HEK293 (cell line): Measurements from ENCODE around the gene UQCR11.

Experiments
- CTCF ChIA-PET: fragments of 350-600 bp; formaldehyde crosslinking; extraction: SDS; loops from one replicate; lab custom pipeline; 2021; ENCODE audit warnings: antibody characterized with exemption; lab: Yijun Ruan, JAX
- POLR2A ChIA-PET: fragments of 300-600 bp; formaldehyde crosslinking; extraction: SDS; loops from one replicate; lab custom pipeline; 2020; ENCODE audit warnings: antibody characterized with exemption, inconsistent platforms; lab: Yijun Ruan, JAX
- H3K27ac ChIP-seq: fragments of 200-500 bp; sonication (Bioruptor generic); 2 replicates; pipeline ENCODE4 v1.5.1; 2014; ENCODE audit warnings: low read depth, low read length, control low read depth, inconsistent platforms; ENCODE audit errors: extremely low read depth
- H3K36me3 ChIP-seq, 2 experiments: fragments of 200-500 bp in 1 of 2; sonication (Bioruptor generic) in 1 of 2; 1 replicate in 1 of 2; 2 replicates in 1 of 2; pipeline ENCODE4 v1.5.1; 2014 to 2017; ENCODE audit warnings: inconsistent platforms in 2 of 2, low read length in 2 of 2; ENCODE audit not compliant: control insufficient read depth in 2 of 2, insufficient read depth in 1 of 2
- H3K4me1 ChIP-seq: fragments of 200-500 bp; sonication (Bioruptor generic); 2 replicates; pipeline ENCODE4 v1.5.1; 2014; ENCODE audit warnings: mild to moderate bottlenecking, low read length, inconsistent platforms; ENCODE audit not compliant: control insufficient read depth, insufficient read depth
- H3K4me3 ChIP-seq: 2 replicates; pipeline ENCODE4 v1.5.1; 2011; ENCODE audit warnings: low read depth, mild to moderate bottlenecking, control low read depth, low read length, moderate library complexity
- H3K9me3 ChIP-seq: fragments of 200-500 bp; sonication (Bioruptor generic); 2 replicates; pipeline ENCODE4 v1.5.1; 2014; ENCODE audit warnings: low read depth, low read length, inconsistent platforms; ENCODE audit not compliant: control insufficient read depth, insufficient read depth
- GFI1B ChIP-seq: fragments of 450-650 bp; formaldehyde crosslinking; IDR thresholded peaks from 2 replicates; pipeline ENCODE4 v1.5.1; 2016; ENCODE audit warnings: missing biosample characterization, missing genetic modification characterization
- SP2 ChIP-seq: fragments of 450-650 bp; formaldehyde crosslinking; IDR thresholded peaks from 2 replicates; pipeline ENCODE4 v1.5.1; 2016; ENCODE audit warnings: missing biosample characterization, missing genetic modification characterization
- ZIC2 ChIP-seq: fragments of 450-650 bp; formaldehyde crosslinking; IDR thresholded peaks from 2 replicates; pipeline ENCODE4 v1.5.1; 2016; ENCODE audit warnings: missing biosample characterization, missing genetic modification characterization
- ZNF112 ChIP-seq: fragments of 450-650 bp; formaldehyde crosslinking; IDR thresholded peaks from 2 replicates; pipeline ENCODE4 v1.5.0; 2017; ENCODE audit warnings: missing biosample characterization, missing genetic modification characterization
- ZNF174 ChIP-seq: fragments of 450-650 bp; formaldehyde crosslinking; IDR thresholded peaks from 2 replicates; pipeline ENCODE4 v1.5.0; 2017; ENCODE audit warnings: missing biosample characterization, mild to moderate bottlenecking, missing genetic modification characterization
- ZNF2 ChIP-seq: fragments of 450-650 bp; formaldehyde crosslinking; IDR thresholded peaks from 2 replicates; pipeline ENCODE4 v1.5.1; 2016; ENCODE audit warnings: missing biosample characterization, missing genetic modification characterization
- ZNF248 ChIP-seq: fragments of 450-650 bp; formaldehyde crosslinking; IDR thresholded peaks from 2 replicates; pipeline ENCODE4 v1.5.1; 2017; ENCODE audit warnings: missing biosample characterization, missing genetic modification characterization
- ZNF302 ChIP-seq: fragments of 450-650 bp; formaldehyde crosslinking; IDR thresholded peaks from 2 replicates; pipeline ENCODE4 v1.5.1; 2016; ENCODE audit warnings: missing biosample characterization, missing genetic modification characterization, low read depth
- ZNF311 ChIP-seq: fragments of 450-650 bp; formaldehyde crosslinking; IDR thresholded peaks from 2 replicates; pipeline ENCODE4 v1.5.1; 2017; ENCODE audit warnings: missing biosample characterization, missing genetic modification characterization, borderline replicate concordance
- ZNF433 ChIP-seq: fragments of 450-650 bp; formaldehyde crosslinking; IDR thresholded peaks from 2 replicates; pipeline ENCODE4 v1.5.1; 2016; ENCODE audit warnings: missing biosample characterization, missing genetic modification characterization, low read depth
- ZNF521 ChIP-seq: fragments of 450-650 bp; formaldehyde crosslinking; IDR thresholded peaks from 2 replicates; pipeline ENCODE4 v1.5.1; 2017; ENCODE audit warnings: missing biosample characterization, mild to moderate bottlenecking, missing genetic modification characterization
- ZNF571 ChIP-seq: fragments of 450-650 bp; formaldehyde crosslinking; IDR thresholded peaks from 2 replicates; pipeline ENCODE4 v1.5.0; 2017; ENCODE audit warnings: missing biosample characterization, missing genetic modification characterization
- ZNF600 ChIP-seq: fragments of 450-650 bp; formaldehyde crosslinking; IDR thresholded peaks from 2 replicates; pipeline ENCODE4 v1.5.1; 2016; ENCODE audit warnings: missing biosample characterization, missing genetic modification characterization
- ZNF701 ChIP-seq: fragments of 450-650 bp; formaldehyde crosslinking; IDR thresholded peaks from 2 replicates; pipeline ENCODE4 v1.5.1; 2016; ENCODE audit warnings: missing biosample characterization, missing genetic modification characterization
- ZNF747 ChIP-seq: fragments of 450-650 bp; formaldehyde crosslinking; IDR thresholded peaks from 2 replicates; pipeline ENCODE4 v1.5.1; 2016; ENCODE audit warnings: missing biosample characterization, missing genetic modification characterization
- ZNF837 ChIP-seq: fragments of 450-650 bp; formaldehyde crosslinking; IDR thresholded peaks from 2 replicates; pipeline ENCODE4 v1.5.1; 2016; ENCODE audit warnings: missing biosample characterization, missing genetic modification characterization
- TF ChIP-seq, protein P1 (sequence below): fragments of 450-650 bp; formaldehyde crosslinking; IDR thresholded peaks from 2 replicates; pipeline ENCODE4 v1.5.1; 2016; ENCODE audit warnings: missing biosample characterization, missing genetic modification characterization
- TF ChIP-seq, protein P2 (sequence below): fragments of 450-650 bp; formaldehyde crosslinking; IDR thresholded peaks from 2 replicates; pipeline ENCODE4 v1.5.1; 2017; ENCODE audit warnings: missing biosample characterization, mild to moderate bottlenecking, missing genetic modification characterization, moderate library complexity
- TF ChIP-seq, protein P3 (sequence below): fragments of 450-650 bp; formaldehyde crosslinking; IDR thresholded peaks from 2 replicates; pipeline ENCODE4 v1.5.1; 2017; ENCODE audit warnings: missing biosample characterization, missing genetic modification characterization
- TF ChIP-seq, protein P4 (sequence below): fragments of 450-650 bp; formaldehyde crosslinking; IDR thresholded peaks from 2 replicates; pipeline ENCODE4 v1.5.1; 2016; ENCODE audit warnings: missing biosample characterization, missing genetic modification characterization

UQCR11 gene

DNA sequence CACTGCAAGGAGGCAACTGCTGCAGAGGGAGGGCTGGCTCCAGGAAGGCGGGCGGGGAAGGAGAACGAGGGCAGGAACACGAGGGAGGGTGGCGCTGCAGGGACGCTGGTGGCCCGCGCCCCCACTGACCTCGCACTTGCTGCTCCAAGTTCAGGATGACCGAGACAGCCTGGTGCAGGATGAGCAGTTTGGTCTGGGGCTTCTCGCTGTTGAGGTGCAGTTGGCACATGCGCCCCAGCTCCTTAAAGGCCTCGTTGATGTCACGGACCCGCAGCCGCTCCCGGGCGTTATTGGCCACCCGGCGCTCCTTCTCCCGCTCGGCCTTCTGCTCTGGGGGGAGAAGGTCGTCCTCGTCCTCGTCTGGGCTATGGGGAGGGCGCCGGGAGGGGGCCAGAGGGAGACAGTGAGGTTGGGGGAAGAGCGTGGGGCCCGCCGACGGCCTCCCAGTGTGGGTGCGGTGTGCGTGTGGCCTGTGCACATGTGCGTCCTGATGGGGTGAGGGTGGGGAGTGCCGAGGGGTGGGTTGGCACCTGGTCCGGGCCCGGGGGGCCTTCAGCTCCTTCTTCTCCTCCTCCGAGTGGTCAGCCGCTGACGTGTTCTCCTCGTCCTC, 10.0 kb upstream of the UQCR11 start:
- H3K9me3 ChIP-seq, result no peaks in the 10 kb centered on the region
- CTCF ChIA-PET, result interaction anchor here (0.5 to 0.9 kb wide), 3 partner anchors 9 to 211 kb away, joined by 3 to 4 read pairs (median 3); no protein-coding TSS in a partner anchor
- POLR2A ChIA-PET, result interaction anchor here (0.6 kb wide), 1 partner anchor 10 kb away, joined by 4 read pairs; the partner anchor contains the start of gene UQCR11
- H3K27ac ChIP-seq, result no peak overlapping the region
- H3K4me1 ChIP-seq, result no peaks in the 10 kb centered on the region
- no peak overlapping the region for H3K4me3 ChIP-seq
- TF ChIP-seq, protein P1, sequence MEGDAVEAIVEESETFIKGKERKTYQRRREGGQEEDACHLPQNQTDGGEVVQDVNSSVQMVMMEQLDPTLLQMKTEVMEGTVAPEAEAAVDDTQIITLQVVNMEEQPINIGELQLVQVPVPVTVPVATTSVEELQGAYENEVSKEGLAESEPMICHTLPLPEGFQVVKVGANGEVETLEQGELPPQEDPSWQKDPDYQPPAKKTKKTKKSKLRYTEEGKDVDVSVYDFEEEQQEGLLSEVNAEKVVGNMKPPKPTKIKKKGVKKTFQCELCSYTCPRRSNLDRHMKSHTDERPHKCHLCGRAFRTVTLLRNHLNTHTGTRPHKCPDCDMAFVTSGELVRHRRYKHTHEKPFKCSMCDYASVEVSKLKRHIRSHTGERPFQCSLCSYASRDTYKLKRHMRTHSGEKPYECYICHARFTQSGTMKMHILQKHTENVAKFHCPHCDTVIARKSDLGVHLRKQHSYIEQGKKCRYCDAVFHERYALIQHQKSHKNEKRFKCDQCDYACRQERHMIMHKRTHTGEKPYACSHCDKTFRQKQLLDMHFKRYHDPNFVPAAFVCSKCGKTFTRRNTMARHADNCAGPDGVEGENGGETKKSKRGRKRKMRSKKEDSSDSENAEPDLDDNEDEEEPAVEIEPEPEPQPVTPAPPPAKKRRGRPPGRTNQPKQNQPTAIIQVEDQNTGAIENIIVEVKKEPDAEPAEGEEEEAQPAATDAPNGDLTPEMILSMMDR (tag by site-specific recombination), result no peak
- TF ChIP-seq ZNF701 (tag by site-specific recombination), result no peak
- TF ChIP-seq ZNF747 (tag by site-specific recombination), result no peak
- no peak for TF ChIP-seq ZNF571 (tag by site-specific recombination)
- TF ChIP-seq ZNF521 (tag by site-specific recombination), result no peak
- no peak for TF ChIP-seq ZNF2 (tag by site-specific recombination)
- TF ChIP-seq, protein P2, sequence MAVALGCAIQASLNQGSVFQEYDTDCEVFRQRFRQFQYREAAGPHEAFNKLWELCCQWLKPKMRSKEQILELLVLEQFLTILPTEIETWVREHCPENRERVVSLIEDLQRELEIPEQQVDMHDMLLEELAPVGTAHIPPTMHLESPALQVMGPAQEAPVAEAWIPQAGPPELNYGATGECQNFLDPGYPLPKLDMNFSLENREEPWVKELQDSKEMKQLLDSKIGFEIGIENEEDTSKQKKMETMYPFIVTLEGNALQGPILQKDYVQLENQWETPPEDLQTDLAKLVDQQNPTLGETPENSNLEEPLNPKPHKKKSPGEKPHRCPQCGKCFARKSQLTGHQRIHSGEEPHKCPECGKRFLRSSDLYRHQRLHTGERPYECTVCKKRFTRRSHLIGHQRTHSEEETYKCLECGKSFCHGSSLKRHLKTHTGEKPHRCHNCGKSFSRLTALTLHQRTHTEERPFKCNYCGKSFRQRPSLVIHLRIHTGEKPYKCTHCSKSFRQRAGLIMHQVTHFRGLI (tag by site-specific recombination), result no peak
- TF ChIP-seq ZNF600 (tag by site-specific recombination), result no peak
- TF ChIP-seq ZNF433 (tag by site-specific recombination), result no peak
- TF ChIP-seq, protein P3, sequence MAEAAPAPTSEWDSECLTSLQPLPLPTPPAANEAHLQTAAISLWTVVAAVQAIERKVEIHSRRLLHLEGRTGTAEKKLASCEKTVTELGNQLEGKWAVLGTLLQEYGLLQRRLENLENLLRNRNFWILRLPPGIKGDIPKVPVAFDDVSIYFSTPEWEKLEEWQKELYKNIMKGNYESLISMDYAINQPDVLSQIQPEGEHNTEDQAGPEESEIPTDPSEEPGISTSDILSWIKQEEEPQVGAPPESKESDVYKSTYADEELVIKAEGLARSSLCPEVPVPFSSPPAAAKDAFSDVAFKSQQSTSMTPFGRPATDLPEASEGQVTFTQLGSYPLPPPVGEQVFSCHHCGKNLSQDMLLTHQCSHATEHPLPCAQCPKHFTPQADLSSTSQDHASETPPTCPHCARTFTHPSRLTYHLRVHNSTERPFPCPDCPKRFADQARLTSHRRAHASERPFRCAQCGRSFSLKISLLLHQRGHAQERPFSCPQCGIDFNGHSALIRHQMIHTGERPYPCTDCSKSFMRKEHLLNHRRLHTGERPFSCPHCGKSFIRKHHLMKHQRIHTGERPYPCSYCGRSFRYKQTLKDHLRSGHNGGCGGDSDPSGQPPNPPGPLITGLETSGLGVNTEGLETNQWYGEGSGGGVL (tag by site-specific recombination), result no peak
- TF ChIP-seq ZNF837 (tag by site-specific recombination), result no peak
- TF ChIP-seq ZNF311 (tag by site-specific recombination), result no peak
- TF ChIP-seq ZNF248, result no peak
- no peak for TF ChIP-seq ZNF112
- no peak for TF ChIP-seq ZNF302
- no peak for TF ChIP-seq GFI1B
- TF ChIP-seq, protein P4, sequence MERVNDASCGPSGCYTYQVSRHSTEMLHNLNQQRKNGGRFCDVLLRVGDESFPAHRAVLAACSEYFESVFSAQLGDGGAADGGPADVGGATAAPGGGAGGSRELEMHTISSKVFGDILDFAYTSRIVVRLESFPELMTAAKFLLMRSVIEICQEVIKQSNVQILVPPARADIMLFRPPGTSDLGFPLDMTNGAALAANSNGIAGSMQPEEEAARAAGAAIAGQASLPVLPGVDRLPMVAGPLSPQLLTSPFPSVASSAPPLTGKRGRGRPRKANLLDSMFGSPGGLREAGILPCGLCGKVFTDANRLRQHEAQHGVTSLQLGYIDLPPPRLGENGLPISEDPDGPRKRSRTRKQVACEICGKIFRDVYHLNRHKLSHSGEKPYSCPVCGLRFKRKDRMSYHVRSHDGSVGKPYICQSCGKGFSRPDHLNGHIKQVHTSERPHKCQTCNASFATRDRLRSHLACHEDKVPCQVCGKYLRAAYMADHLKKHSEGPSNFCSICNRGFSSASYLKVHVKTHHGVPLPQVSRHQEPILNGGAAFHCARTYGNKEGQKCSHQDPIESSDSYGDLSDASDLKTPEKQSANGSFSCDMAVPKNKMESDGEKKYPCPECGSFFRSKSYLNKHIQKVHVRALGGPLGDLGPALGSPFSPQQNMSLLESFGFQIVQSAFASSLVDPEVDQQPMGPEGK (tag by site-specific recombination), result no peak
- H3K36me3 ChIP-seq, result peaks cover 11 to 89% of the 10 kb centered on the region in 2 experiments; a peak in 2 of 3 replicates

DNA sequence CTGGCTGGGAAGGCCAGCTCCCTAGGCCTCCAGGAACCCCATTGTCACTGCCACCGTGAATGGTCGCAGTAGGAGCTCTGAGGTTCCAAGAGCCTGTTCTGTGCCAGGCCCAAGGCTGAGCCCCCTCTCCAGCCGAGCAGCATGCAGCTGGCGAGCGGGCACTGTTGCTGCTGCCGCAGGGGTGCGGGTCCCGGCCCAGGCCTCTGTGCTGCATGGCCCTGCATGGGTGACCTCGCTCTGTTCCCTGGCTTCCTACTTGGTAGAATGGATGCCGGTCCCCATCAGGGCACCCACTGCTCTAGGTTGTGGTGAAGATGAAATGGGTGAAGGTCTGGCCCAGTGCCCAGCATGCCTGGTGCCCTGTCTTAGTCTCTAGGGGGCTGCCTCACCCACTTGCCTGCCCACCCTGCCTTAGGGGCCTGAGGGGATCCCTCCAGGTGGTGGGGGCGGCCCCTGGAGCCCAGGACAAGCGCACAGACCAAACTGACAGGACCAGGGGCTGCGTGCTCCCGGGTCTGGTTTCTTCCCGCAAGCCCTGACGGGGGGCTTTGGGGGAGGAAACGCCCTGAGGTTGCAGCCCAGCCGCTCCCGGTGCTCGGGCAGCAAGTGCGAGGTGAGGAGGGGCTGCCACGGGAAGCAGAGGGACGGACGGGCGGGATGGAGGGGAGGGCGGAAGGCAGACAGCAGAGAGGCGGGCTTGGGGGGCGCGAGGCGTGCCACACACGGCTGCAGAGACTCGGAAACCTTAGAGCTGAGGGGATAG, 8.7 kb upstream of the UQCR11 start:
- CTCF ChIA-PET, result no interaction called here
- Histone ChIP-seq H3K27ac (no peak overlapping the region), H3K4me3 (no peak overlapping the region), H3K4me1 (no peaks in the 10 kb centered on the region), H3K9me3 (no peaks in the 10 kb centered on the region), H3K36me3 (peaks cover 11 to 87% of the 10 kb centered on the region in 2 experiments; a peak in 2 of 3 replicates)
- POLR2A ChIA-PET, result no interaction called here
- no peak for TF ChIP-seq ZNF174 (tag by site-specific recombination)
- 0 out of 2 replicates have a peak, but pooled peaks have one; percentile 7 for TF ChIP-seq SP2 (tag by site-specific recombination)
- TF ChIP-seq ZIC2 (tag by site-specific recombination), result 0 out of 2 replicates have a peak, but pooled peaks have one; percentile 0
